CD4-positive, alpha-beta T cell (primary cell): Measurements from ENCODE around the gene ADGRD1. TPM values are rescaled to one million over a fixed set of nuclear protein-coding genes. Genes with fewer than 3 reads are reported as not detected.

ENCODE experiments used
- ATAC-seq: fragments of 200-7000 bp; cut with Tn5 transposase; one replicate; pipeline ENCODE4 v1.10.0; 2022; ENCODE audit warnings: mild to moderate bottlenecking; ENCODE audit not compliant: poor library complexity
- CTCF ChIA-PET: fragments of 350-600 bp; sonication (Branson Sonifier 250); formaldehyde crosslinking; loops from one replicate; lab custom pipeline; 2021; ENCODE audit warnings: antibody characterized with exemption, inconsistent platforms; lab: Charles Lee
- POLR2A ChIA-PET: fragments of 350-600 bp; sonication (Branson Sonifier 250); formaldehyde crosslinking; loops from one replicate; lab custom pipeline; 2021; ENCODE audit warnings: antibody characterized with exemption, inconsistent platforms; lab: Charles Lee
- DNase-seq, 14 experiments: peaks; one replicate each; pipeline ENCODE4 v3.0.0-alpha.2; 2013 to 2020; ENCODE audit warnings: mixed read lengths in 2 of 14
- H3K27ac ChIP-seq, 2 donors: one replicate each; pipeline versions ENCODE4 v1.5.1 to v1.7.0; 2013; ENCODE audit warnings: low read length in 2 of 2, low read depth in 1 of 2, mild to moderate bottlenecking in 1 of 2
- H3K27me3 ChIP-seq, 2 experiments: 1 replicate in 1 of 2; 2 replicates in 1 of 2; pipeline versions ENCODE4 v1.6.1 to v1.7.0; 2013; ENCODE audit warnings: low read length in 2 of 2, control low read depth in 1 of 2, mild to moderate bottlenecking in 1 of 2, moderate library complexity in 1 of 2; ENCODE audit not compliant: insufficient read depth in 2 of 2, control insufficient read depth in 1 of 2
- H3K36me3 ChIP-seq: one replicate; pipeline ENCODE4 v1.6.1; 2013; ENCODE audit warnings: low read length, control low read depth; ENCODE audit not compliant: insufficient read depth
- H3K4me1 ChIP-seq: one replicate; pipeline ENCODE4 v1.6.1; 2013; ENCODE audit warnings: low read length, control low read depth; ENCODE audit not compliant: insufficient read depth
- H3K4me3 ChIP-seq: one replicate; pipeline ENCODE4 v1.5.1; 2013; ENCODE audit warnings: mild to moderate bottlenecking, low read length, moderate library complexity
- H3K9me3 ChIP-seq, 2 experiments: 1 replicate in 1 of 2; 2 replicates in 1 of 2; pipeline versions ENCODE4 v1.6.1 to v1.7.0; 2013; ENCODE audit warnings: low read length in 2 of 2, mild to moderate bottlenecking in 2 of 2, control low read depth in 1 of 2, moderate library complexity in 1 of 2; ENCODE audit not compliant: control insufficient read depth in 1 of 2, insufficient read depth in 1 of 2
- H3K27ac Mint-ChIP-seq: one replicate; pipeline ENCODE4 v1.8.0; 2020; ENCODE audit warnings: mixed read lengths
- H3K27me3 Mint-ChIP-seq: one replicate; pipeline ENCODE4 v1.8.0; 2021; ENCODE audit warnings: mixed read lengths
- H3K36me3 Mint-ChIP-seq: one replicate; pipeline ENCODE4 v1.8.0; 2021; ENCODE audit warnings: low read depth, mixed read lengths
- H3K4me1 Mint-ChIP-seq: one replicate; pipeline ENCODE4 v1.8.0; 2021; ENCODE audit warnings: low read depth, mixed read lengths
- H3K4me3 Mint-ChIP-seq: one replicate; pipeline ENCODE4 v1.8.0; 2020; ENCODE audit warnings: mild to moderate bottlenecking, mixed read lengths
- H3K9me3 Mint-ChIP-seq: one replicate; pipeline ENCODE4 v1.8.0; 2020; ENCODE audit warnings: mixed read lengths
- intact Hi-C, 2 experiments: fragments of 100-400 bp; cut with DNase I in 1 of 2; cut with micrococcal nuclease in 1 of 2; formaldehyde crosslinking; loops; one replicate each; pipeline versions ENCODE4 v1.15.1 to v1.9.0; 2023 to 2025; cut with DNase I, micrococcal nuclease
- total RNA-seq, 174 experiments: library from RNA in 2 of 174; stranded (reverse) in 2 of 174; gene quantifications; one replicate each; pipeline ENCODE4 v1.2.3 and lab custom pipeline; 2021 to 2026
- TF ChIP-seq, protein P1 (sequence below): fragments of 200-600 bp; IDR thresholded peaks from one replicate; pipeline ENCODE4 v1.8.0; 2022; ENCODE audit warnings: antibody characterized with exemption, mild to moderate bottlenecking

ADGRD1 gene
- total RNA-seq, 2 experiments from 2014 or later, result 0.22 TPM; not detected in 1

DNA sequence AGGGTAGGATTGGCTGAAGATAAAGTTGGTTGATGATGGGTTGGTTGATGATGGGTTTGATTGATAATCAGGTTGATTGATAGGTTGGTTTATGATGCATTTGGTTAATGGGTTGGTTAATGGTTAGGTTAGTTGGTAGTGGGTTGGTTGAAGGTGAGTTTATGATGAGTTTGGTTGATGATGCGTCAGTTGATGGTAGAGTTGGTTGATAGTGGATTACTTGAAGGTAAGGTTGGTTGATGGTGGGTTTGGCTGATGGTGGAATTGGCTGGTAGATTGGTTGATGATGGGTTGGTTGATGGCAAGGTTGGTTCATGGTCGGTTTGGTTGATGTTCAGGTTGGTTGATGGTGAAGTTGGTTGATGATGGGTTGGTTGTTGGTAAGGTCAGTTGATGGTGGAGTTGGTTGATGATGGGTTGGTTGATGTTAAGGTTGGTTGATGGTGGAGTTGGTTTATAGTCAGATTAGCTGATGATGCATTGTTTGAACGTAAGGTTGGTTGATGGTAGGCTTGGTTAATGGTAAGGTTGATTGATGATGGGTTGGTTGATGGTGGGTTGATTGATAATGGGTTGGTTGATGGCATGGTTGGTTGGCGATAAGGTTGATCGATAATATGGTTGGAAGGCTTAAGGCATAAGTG lies 146.4 kb downstream of the ADGRD1 start:
- H3K9me3 Mint-ChIP-seq, result no peaks in the 10 kb centered on the region
- peaks cover 7% of the 10 kb centered on the region for H3K4me1 Mint-ChIP-seq
- TF ChIP-seq, protein P1, sequence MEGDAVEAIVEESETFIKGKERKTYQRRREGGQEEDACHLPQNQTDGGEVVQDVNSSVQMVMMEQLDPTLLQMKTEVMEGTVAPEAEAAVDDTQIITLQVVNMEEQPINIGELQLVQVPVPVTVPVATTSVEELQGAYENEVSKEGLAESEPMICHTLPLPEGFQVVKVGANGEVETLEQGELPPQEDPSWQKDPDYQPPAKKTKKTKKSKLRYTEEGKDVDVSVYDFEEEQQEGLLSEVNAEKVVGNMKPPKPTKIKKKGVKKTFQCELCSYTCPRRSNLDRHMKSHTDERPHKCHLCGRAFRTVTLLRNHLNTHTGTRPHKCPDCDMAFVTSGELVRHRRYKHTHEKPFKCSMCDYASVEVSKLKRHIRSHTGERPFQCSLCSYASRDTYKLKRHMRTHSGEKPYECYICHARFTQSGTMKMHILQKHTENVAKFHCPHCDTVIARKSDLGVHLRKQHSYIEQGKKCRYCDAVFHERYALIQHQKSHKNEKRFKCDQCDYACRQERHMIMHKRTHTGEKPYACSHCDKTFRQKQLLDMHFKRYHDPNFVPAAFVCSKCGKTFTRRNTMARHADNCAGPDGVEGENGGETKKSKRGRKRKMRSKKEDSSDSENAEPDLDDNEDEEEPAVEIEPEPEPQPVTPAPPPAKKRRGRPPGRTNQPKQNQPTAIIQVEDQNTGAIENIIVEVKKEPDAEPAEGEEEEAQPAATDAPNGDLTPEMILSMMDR, result no peak
- H3K27me3 Mint-ChIP-seq, result no peaks in the 10 kb centered on the region
- no peaks in the 10 kb centered on the region for H3K36me3 ChIP-seq
- H3K4me3 ChIP-seq, result no peak overlapping the region
- H3K4me3 Mint-ChIP-seq, result no peak overlapping the region
- DNase-seq (no peak), ATAC-seq (no peak)
- ChIA-PET CTCF (no interaction called here), POLR2A (no interaction called here)
- intact Hi-C loops, result loop anchor here (10.0 kb wide), 1 partner anchor 735 kb away; no protein-coding TSS in a partner anchor
- no peak overlapping the region for H3K27ac ChIP-seq
- H3K36me3 Mint-ChIP-seq, result no peaks in the 10 kb centered on the region
- no peaks in the 10 kb centered on the region for H3K9me3 ChIP-seq
- peaks cover 0 to 2% of the 10 kb centered on the region in 2 experiments for H3K27me3 ChIP-seq
- no peak overlapping the region for H3K27ac Mint-ChIP-seq
- peaks cover 7% of the 10 kb centered on the region for H3K4me1 ChIP-seq

GRCh38 chr12:131101006-131101405 lies 147.3 kb downstream of the ADGRD1 start:
- DNase-seq (no peak), ATAC-seq (no peak)
- no peaks in the 10 kb centered on the region for H3K36me3 Mint-ChIP-seq
- ChIA-PET CTCF (no interaction called here), POLR2A (no interaction called here)
- no peak overlapping the region for H3K4me3 ChIP-seq
- TF ChIP-seq, protein P1, result no peak
- H3K4me3 Mint-ChIP-seq, result no peak overlapping the region
- no peaks in the 10 kb centered on the region for H3K36me3 ChIP-seq
- no peaks in the 10 kb centered on the region for H3K9me3 ChIP-seq
- H3K27me3 Mint-ChIP-seq, result no peaks in the 10 kb centered on the region
- no peaks in the 10 kb centered on the region for H3K9me3 Mint-ChIP-seq
- H3K27ac ChIP-seq, result no peak overlapping the region
- peaks cover 16% of the 10 kb centered on the region for H3K4me1 ChIP-seq
- H3K27ac Mint-ChIP-seq, result no peak overlapping the region
- H3K4me1 Mint-ChIP-seq, result peaks cover 13% of the 10 kb centered on the region
- intact Hi-C loops, result loop anchor here (10.0 kb wide), 1 partner anchor 734 kb away; no protein-coding TSS in a partner anchor
- peaks cover 0 to 2% of the 10 kb centered on the region in 2 experiments for H3K27me3 ChIP-seq

- peaks cover 0 to 2% of the 10 kb centered on the region in 2 experiments for H3K27me3 ChIP-seq
- TF ChIP-seq, protein P1, result no peak
- H3K36me3 Mint-ChIP-seq, result no peaks in the 10 kb centered on the region
- POLR2A ChIA-PET, result no interaction called here
- intact Hi-C loops, result loop anchor here (10.0 kb wide), 1 partner anchor 733 kb away; no protein-coding TSS in a partner anchor
- DNase-seq (peak in 1 of 14 experiments; percentile 14), ATAC-seq (no peak)
- H3K4me1 ChIP-seq, result peaks cover 22% of the 10 kb centered on the region
- peaks cover 16% of the 10 kb centered on the region for H3K4me1 Mint-ChIP-seq
- H3K36me3 ChIP-seq, result no peaks in the 10 kb centered on the region
- H3K27me3 Mint-ChIP-seq, result no peaks in the 10 kb centered on the region
- no peak overlapping the region for H3K4me3 ChIP-seq
- no peaks in the 10 kb centered on the region for H3K9me3 Mint-ChIP-seq
- CTCF ChIA-PET, result no interaction called here
- H3K27ac Mint-ChIP-seq, result no peak overlapping the region
- H3K9me3 ChIP-seq, result no peaks in the 10 kb centered on the region
- H3K4me3 Mint-ChIP-seq, result no peak overlapping the region
- no peak overlapping the region for H3K27ac ChIP-seq
Observed at GRCh38 chr12:131101703-131102492, 148.2 kb downstream of the ADGRD1 start.
